Measurements from ENCODE around the gene BPIFB4.
"Not testable (repeated sequence)": the region's sequence is repeated elsewhere in the genome, so short reads cannot be mapped to it uniquely, and the experiment has no call there.

The BPIFB4 gene

GRCh38 chr20:33115501-33115900 is 36.1 kb downstream of the BPIFB4 start:
- not testable (repeated sequence) for DNase-seq (ENCODE audit: low read depth in 1 of 2, low spot score in 1 of 2)

- no peak for DNase-seq (ENCODE audit: low read depth in 1 of 2, low spot score in 1 of 2)
Observed at GRCh38 chr20:33119725-33120720, 40.6 kb downstream of the BPIFB4 start.

- no peak for DNase-seq (ENCODE audit: low read depth in 1 of 2, low spot score in 1 of 2)
Observed at GRCh38 chr20:33120934-33121333, 41.5 kb downstream of the BPIFB4 start.

DNA sequence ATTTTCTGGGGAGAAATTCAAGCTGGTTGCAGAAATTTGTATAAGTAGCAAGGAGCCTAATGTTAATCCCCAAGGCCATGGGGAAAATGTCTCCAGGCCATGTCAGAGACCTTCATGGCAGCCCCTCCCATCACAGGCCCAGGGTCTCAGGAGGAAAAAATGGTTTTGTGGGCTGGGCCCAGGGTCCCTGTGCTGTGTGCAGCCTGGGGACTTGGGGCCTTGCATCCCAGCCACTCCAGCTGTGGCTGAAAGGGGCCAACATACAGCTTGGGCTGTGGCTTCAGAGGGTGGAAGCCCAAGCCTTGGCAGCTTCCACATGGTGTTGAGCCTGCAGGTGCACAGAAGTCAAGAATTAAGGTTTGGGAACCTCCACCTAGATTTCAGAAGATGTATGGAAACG is 42.9 kb downstream of the BPIFB4 start:
- not testable (repeated sequence) for DNase-seq (ENCODE audit: low read depth in 1 of 2, low spot score in 1 of 2)

DNA sequence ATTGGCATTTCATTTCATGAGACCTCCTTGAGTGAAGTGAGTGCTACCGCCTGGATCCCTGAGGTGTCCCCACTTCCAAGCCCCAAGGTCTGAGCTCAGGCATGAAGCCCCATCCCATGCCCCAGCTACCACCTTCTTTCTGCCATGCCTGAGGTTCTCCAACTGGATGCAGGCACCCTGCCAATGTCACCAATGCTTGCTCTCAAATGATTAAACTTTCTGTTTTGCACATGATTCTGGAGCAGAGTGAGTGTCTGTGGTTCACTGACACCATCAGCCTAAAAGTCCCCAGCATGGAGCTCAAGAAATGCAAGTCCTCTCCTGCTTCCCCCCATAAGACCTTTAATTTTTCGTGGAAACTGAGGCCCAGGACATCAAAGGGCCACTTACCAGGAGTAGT is 44.8 kb downstream of the BPIFB4 start:
- no peak for DNase-seq (ENCODE audit: low read depth in 1 of 2, low spot score in 1 of 2)

DNA sequence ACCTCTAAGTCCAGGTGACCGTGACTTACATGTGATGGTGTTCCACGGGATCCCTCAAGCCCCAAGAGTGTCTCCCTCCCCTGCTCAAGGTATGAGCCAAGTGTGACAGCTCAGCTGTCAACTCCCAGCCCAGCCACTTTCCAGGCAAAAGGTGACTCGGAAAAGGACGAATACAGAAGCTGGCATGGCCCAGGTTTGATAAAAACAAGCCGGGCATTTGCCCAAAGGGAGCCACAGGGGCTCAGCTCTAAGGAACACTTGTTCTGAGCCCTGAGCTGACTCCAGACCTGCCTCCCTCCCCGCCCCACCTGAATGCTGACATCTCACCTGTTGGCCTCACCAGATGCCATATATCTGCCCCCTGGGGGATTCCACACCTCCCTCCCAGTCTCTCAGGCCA is 45.6 kb downstream of the BPIFB4 start:
- DNase-seq (ENCODE audit: low read depth in 1 of 2, low spot score in 1 of 2) = no peak

GRCh38 chr20:33125983-33126382 is 46.5 kb downstream of the BPIFB4 start:
- DNase-seq (ENCODE audit: low read depth in 1 of 2, low spot score in 1 of 2) = no peak

- no peak for DNase-seq (ENCODE audit: low read depth in 1 of 2, low spot score in 1 of 2)
Observed at GRCh38 chr20:33127422-33128097, 48.1 kb downstream of the BPIFB4 start.

DNA sequence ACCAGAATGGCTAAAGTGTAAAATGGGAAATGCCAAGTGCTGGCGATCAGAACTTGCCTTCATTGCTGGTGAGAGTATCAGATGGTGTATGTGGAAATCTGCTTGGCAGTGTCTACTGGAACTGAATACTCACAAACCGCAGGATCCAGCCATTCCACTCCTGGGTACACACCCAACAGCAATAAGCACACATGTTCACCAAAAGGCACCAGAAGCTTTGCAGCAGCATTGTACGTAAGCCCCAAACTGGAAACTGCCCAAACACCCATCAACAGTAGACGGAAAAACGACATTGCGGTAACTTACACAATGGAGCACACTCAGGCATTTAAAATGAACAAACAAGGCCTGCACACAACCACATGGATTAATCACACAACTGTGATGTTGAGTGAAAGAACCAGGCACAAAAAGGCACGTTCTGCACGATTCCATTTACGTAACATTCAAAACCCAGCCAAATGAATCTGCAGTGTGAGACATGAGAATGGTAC is 51.2 kb downstream of the BPIFB4 start:
- DNase-seq (ENCODE audit: low read depth in 1 of 2, low spot score in 1 of 2) = no peak

- no peak for DNase-seq (ENCODE audit: low read depth in 1 of 2, low spot score in 1 of 2)
Observed at GRCh38 chr20:33131949-33132473, 52.6 kb downstream of the BPIFB4 start.

GRCh38 chr20:33132513-33133372 is 53.3 kb downstream of the BPIFB4 start:
- DNase-seq (ENCODE audit: low read depth in 1 of 2, low spot score in 1 of 2) = no peak

GRCh38 chr20:33133373-33133941 is 54.0 kb downstream of the BPIFB4 start:
- no peak for DNase-seq (ENCODE audit: low read depth in 1 of 2, low spot score in 1 of 2)

- no peak for DNase-seq (ENCODE audit: low read depth in 1 of 2, low spot score in 1 of 2)
Observed at GRCh38 chr20:33137195-33137594, 57.8 kb downstream of the BPIFB4 start.

DNA sequence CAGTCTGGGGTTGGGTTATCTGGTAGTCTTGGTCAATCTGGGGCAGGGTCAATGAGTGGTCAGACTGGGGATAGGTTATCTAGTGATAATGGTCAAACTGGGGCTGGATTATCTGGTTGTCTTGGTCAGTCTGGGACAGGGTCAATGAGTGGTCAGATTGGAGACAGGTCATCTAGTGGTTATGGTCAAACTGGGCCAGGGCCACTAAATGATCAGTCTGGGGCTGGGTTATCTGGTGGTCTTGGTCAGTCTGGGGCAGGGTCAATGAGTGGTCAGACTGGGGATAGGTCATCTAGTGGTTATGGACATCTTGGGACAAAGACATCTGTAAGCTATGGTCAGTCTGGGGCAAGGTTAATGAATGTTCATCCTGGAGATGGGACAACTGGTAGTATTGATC is 60.0 kb downstream of the BPIFB4 start:
- no peak for DNase-seq (ENCODE audit: low read depth in 1 of 2, low spot score in 1 of 2)

- DNase-seq (ENCODE audit: low read depth in 1 of 2, low spot score in 1 of 2) = no peak
Observed at GRCh38 chr20:33145521-33145920, 66.1 kb downstream of the BPIFB4 start.

DNA sequence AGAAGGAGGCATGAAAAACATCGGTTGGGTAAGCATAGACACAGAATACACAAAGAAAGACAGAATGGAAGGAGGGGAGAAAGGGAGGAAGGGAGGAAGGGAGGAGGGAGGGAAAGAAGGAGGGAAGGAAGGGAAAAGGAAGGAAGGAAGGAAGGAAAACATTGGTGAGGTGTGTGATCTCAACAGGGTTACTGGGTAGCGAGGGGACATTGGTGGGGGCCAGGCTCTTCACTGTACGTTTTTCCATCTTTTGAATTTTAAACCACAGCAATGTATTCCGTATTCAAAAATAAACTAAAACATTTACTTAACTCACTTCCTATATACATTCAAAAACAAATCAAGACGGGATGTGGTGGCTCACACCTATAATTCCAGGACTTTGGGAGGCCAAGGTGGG is 67.9 kb downstream of the BPIFB4 start:
- DNase-seq (ENCODE audit: low read depth in 1 of 2, low spot score in 1 of 2) = no peak

GRCh38 chr20:33148040-33148439 is 68.6 kb downstream of the BPIFB4 start:
- DNase-seq (ENCODE audit: low read depth in 1 of 2, low spot score in 1 of 2) = no peak

DNA sequence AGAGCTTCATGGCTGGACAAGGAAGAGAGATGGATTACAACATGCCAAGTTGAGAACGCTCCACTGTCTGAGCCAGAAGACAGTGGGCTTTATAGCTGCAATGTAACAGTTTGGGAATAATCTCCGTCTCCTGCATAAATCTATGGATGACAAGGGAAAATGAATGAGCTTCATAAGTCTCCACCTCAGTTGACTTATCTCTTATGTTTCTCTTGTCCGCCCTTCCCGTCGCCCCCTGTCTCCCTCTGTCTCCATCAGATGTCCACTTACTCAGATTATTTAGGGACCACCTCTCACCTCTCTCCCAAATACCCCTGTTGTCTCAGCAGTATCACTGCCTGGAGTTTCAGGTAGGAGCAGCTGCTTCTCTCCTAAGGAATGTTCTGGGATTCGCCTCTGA is 74.8 kb downstream of the BPIFB4 start:
- DNase-seq (ENCODE audit: low read depth in 1 of 2, low spot score in 1 of 2) = no peak

GRCh38 chr20:33158637-33159385 is 79.4 kb downstream of the BPIFB4 start:
- DNase-seq (ENCODE audit: low read depth in 1 of 2, low spot score in 1 of 2) = no peak

GRCh38 chr20:33159713-33160112 is 80.3 kb downstream of the BPIFB4 start:
- DNase-seq (ENCODE audit: low read depth in 1 of 2, low spot score in 1 of 2) = no peak
